NT2/D1 (cell line): Measurements from ENCODE around the gene CACNA2D3.

ENCODE experiments used
- YY1 ChIP-seq: IDR thresholded peaks from 2 replicates; pipeline ENCODE4 v1.6.1; 2011; ENCODE audit not compliant: insufficient read length, insufficient read depth
- ZNF274 ChIP-seq: IDR thresholded peaks from 2 replicates; pipeline ENCODE4 v1.6.1; 2011; ENCODE audit warnings: mild to moderate bottlenecking, low read depth, low read length

DNA sequence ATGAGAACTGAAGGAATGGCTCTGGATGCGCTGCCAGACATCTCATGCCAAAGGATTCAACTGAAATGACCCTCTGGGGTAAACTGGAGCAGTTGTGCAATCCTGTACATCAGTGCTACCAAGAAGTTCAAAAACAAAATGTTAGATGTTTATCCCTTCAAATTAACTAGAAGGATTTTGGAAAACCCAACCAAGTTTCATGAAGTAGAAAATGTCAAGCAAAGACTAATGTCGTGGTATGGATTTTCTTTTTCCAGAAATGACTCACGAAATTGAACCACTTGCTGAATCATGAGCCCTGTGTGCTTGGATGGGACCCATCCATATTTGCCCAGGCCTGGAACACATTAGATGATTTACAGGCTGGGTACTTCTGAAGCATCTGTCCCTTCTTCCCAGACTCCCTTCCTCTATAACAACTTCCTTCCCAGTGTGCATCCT is 703.9 kb downstream of the CACNA2D3 start:
- TF ChIP-seq ZNF274 (no peak), YY1 (no peak)
